PC-9 (cell line): Measurements from ENCODE around the gene AQR. TPM values are rescaled to one million over a fixed set of nuclear protein-coding genes. Genes with fewer than 3 reads are reported as not detected.

ENCODE experiments used
- BruUV-seq: library from RNA; stranded (reverse); fragments of 400-500 nt; replicated peaks from 2 replicates; lab custom pipeline; 2021; lab: Mats Ljungman, UMichigan
- CTCF ChIA-PET: fragments of 300-600 bp; sonication (Branson Sonifier 250); formaldehyde crosslinking; loops from one replicate; lab custom pipeline; 2022; ENCODE audit warnings: antibody characterized with exemption; lab: Charles Lee
- POLR2A ChIA-PET: fragments of 300-600 bp; sonication (Branson Sonifier 250); formaldehyde crosslinking; loops from one replicate; lab custom pipeline; 2022; ENCODE audit warnings: antibody characterized with exemption; ENCODE audit not compliant: unreplicated experiment; lab: Charles Lee
- DNase-seq, 2 experiments: peaks; one replicate each; pipeline versions ENCODE4 v3.0.0 to v3.0.0-alpha.2; 2015 to 2022; ENCODE audit warnings: mixed read lengths in 1 of 2
- H2AFZ ChIP-seq: fragments of 200-600 bp; sonication (generic); 2 replicates; pipeline ENCODE4 v1.8.1; 2017; ENCODE audit warnings: antibody characterized with exemption
- H3F3A ChIP-seq: fragments of 200-600 bp; sonication (generic); 2 replicates; pipeline ENCODE4 v1.8.1; 2017; ENCODE audit warnings: antibody characterized with exemption, mild to moderate bottlenecking, low read depth; ENCODE audit not compliant: insufficient read depth
- H3K27ac ChIP-seq: fragments of 200-600 bp; sonication (generic); 2 replicates; pipeline ENCODE4 v1.6.1; 2016; ENCODE audit warnings: mixed run types
- H3K27me3 ChIP-seq: fragments of 200-600 bp; sonication (generic); 2 replicates; pipeline ENCODE4 v1.6.1; 2016; ENCODE audit warnings: low read depth, mixed run types; ENCODE audit not compliant: insufficient read depth
- H3K36me3 ChIP-seq: fragments of 200-600 bp; sonication (generic); 2 replicates; pipeline ENCODE4 v1.6.1; 2016; ENCODE audit warnings: low read depth, mixed run types
- H3K4me1 ChIP-seq: fragments of 200-600 bp; sonication (generic); replicated peaks from 2 replicates; pipeline ENCODE4 v1.6.1; 2016; ENCODE audit warnings: mixed run types; ENCODE audit not compliant: insufficient read depth
- H3K4me2 ChIP-seq: fragments of 200-600 bp; sonication (generic); 2 replicates; pipeline ENCODE4 v1.6.1; 2017; ENCODE audit warnings: mixed run types
- H3K4me3 ChIP-seq: fragments of 200-600 bp; sonication (generic); 2 replicates; pipeline ENCODE4 v1.6.1; 2016; ENCODE audit warnings: mixed run types
- H3K79me2 ChIP-seq: fragments of 200-600 bp; sonication (generic); 2 replicates; pipeline ENCODE4 v1.6.1; 2017; ENCODE audit warnings: low read depth, mixed run types
- H3K9me2 ChIP-seq: fragments of 200-600 bp; sonication (generic); 2 replicates; pipeline ENCODE4 v1.8.1; 2017; ENCODE audit warnings: mild to moderate bottlenecking; ENCODE audit not compliant: insufficient read depth
- H3K9me3 ChIP-seq: fragments of 200-600 bp; sonication (generic); 2 replicates; pipeline ENCODE4 v1.8.1; 2016; ENCODE audit warnings: low read depth; ENCODE audit not compliant: insufficient read depth
- H4K20me1 ChIP-seq: fragments of 200-600 bp; sonication (generic); 2 replicates; pipeline ENCODE4 v1.8.1; 2017; ENCODE audit not compliant: insufficient read depth
- EZH2 ChIP-seq: fragments of 200-600 bp; sonication (generic); IDR thresholded peaks from 2 replicates; pipeline ENCODE4 v1.8.0; 2017; ENCODE audit warnings: antibody characterized with exemption, low read depth
- intact Hi-C: fragments of 100-400 bp; cut with micrococcal nuclease; formaldehyde crosslinking; loops from one replicate; pipeline ENCODE4 v1.10.0; 2022; ENCODE audit not compliant: unreplicated experiment
- total RNA-seq: library from RNA; stranded (reverse); gene quantifications from 2 replicates; pipeline ENCODE4 v1.2.3, GENCODE V29; 2021
- TF ChIP-seq, protein P1 (sequence below): fragments of 200-600 bp; sonication (generic); conservative IDR thresholded peaks from 2 replicates; pipeline ENCODE4 v1.6.1; 2017; ENCODE audit warnings: mixed run types, antibody characterized with exemption, mild to moderate bottlenecking, moderate library complexity

Gene AQR
- total RNA-seq, 1 experiment from 2014 or later: 33.6 TPM

DNA sequence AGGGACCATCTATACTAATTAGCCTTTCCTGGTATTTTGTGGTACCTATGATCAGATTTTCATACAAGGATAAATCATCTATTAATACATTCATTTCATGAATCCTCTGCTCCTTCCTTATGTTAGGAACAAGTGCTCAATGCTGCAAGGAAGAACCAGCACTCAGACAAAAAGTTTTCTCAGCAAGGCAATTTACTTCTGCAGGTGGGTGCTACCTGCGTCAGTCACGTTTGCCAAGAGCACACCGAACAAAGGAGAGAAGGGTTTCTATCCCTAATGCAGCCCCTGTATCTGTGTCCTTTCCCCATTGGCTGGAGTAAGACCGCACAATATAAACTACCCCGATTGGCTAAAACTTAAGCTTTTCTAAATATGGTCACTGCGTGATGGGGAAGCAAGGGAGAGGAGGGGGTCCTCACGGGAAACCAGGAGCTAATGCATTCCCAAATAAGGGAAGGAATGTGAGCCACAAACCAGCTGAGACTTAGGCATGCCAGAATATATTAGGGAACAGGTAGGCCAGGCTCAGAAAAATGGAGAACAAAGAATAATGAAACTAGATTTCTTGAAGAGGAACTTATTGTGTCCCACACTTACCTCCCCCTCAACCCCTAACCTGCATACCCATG, 76.5 kb downstream of the AQR start:
- H3K79me2 ChIP-seq: no peaks in the 10 kb centered on the region
- ChIA-PET CTCF (interaction anchor here (0.6 kb wide), 1 partner anchor 9 kb away, joined by 3 read pairs; no protein-coding TSS in a partner anchor), POLR2A (no interaction called here)
- BruUV-seq: no TSS peak
- H3K27ac ChIP-seq: no peak overlapping the region
- H3K9me2 ChIP-seq: no peaks in the 10 kb centered on the region
- intact Hi-C loops: no loop called here
- no peak for TF ChIP-seq EZH2
- TF ChIP-seq, protein P1, sequence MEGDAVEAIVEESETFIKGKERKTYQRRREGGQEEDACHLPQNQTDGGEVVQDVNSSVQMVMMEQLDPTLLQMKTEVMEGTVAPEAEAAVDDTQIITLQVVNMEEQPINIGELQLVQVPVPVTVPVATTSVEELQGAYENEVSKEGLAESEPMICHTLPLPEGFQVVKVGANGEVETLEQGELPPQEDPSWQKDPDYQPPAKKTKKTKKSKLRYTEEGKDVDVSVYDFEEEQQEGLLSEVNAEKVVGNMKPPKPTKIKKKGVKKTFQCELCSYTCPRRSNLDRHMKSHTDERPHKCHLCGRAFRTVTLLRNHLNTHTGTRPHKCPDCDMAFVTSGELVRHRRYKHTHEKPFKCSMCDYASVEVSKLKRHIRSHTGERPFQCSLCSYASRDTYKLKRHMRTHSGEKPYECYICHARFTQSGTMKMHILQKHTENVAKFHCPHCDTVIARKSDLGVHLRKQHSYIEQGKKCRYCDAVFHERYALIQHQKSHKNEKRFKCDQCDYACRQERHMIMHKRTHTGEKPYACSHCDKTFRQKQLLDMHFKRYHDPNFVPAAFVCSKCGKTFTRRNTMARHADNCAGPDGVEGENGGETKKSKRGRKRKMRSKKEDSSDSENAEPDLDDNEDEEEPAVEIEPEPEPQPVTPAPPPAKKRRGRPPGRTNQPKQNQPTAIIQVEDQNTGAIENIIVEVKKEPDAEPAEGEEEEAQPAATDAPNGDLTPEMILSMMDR: no peak
- no peaks in the 10 kb centered on the region for H4K20me1 ChIP-seq
- H3K27me3 ChIP-seq: no peaks in the 10 kb centered on the region
- H3K4me1 ChIP-seq: no peaks in the 10 kb centered on the region
- no peak overlapping the region for H3K4me2 ChIP-seq
- H3K36me3 ChIP-seq: peaks cover 23% of the 10 kb centered on the region
- H3K9me3 ChIP-seq: peaks cover 10% of the 10 kb centered on the region; the same call in 1 of the 2 replicates
- H3K4me3 ChIP-seq: no peak overlapping the region
- H2AFZ ChIP-seq: no peak overlapping the region
- no peaks in the 10 kb centered on the region for H3F3A ChIP-seq
- DNase-seq: no peak

DNA sequence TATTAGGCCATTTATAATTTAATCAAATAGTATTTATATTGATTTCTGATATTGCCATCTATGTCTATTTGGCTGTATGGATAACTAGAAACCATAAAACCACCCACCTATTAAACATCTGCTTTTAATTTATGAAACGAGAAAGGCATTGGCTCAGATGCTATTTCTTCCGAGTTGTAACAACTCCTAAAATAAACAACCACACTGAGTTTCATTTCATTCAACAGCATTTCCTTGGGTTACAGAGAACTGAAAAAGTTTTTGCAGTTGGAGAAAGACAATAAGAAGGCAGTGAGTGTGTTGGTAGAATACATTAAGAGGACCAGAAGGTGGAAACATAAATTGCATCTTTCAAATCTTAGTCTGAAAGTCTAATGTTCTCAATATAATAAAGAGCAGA, 79.1 kb downstream of the AQR start:
- ChIA-PET POLR2A (no interaction called here), CTCF (no interaction called here)
- Histone ChIP-seq H3K27ac (no peak overlapping the region), H3F3A (no peaks in the 10 kb centered on the region), H3K79me2 (no peaks in the 10 kb centered on the region), H3K4me2 (no peak overlapping the region), H4K20me1 (no peaks in the 10 kb centered on the region), H3K4me1 (no peaks in the 10 kb centered on the region), H3K36me3 (peaks cover 23% of the 10 kb centered on the region), H3K4me3 (no peak overlapping the region), H3K27me3 (no peaks in the 10 kb centered on the region), H3K9me2 (no peaks in the 10 kb centered on the region), H3K9me3 (peaks cover 10% of the 10 kb centered on the region; the same call in 1 of the 2 replicates), H2AFZ (no peak overlapping the region)
- intact Hi-C loops: no loop called here
- no peak for DNase-seq
- no TSS peak for BruUV-seq
- TF ChIP-seq, protein P1: no peak
- TF ChIP-seq EZH2: no peak

DNA sequence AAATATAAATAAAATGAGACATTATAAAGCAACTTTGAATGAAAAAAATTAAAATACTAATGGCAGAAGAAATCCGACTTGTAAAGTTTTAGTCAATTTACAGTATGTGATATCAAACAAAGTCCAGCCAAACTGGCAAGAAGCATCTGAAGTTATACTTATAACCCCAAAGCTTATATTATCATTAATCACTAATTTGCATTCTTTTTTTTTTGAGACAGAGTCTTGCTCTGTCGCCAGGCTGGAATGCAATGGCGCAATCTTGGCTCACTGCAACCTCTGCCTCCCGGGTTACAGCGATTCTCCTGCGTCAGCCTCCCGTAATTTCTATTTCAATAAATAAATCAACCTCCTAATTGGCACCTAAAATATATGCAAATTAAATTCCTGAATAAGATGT, 80.1 kb downstream of the AQR start:
- POLR2A ChIA-PET: no interaction called here
- CTCF ChIA-PET: no interaction called here
- no TSS peak for BruUV-seq
- Histone ChIP-seq H3K9me3 (peaks cover 10% of the 10 kb centered on the region; the same call in 1 of the 2 replicates), H3K9me2 (no peaks in the 10 kb centered on the region), H3K79me2 (no peaks in the 10 kb centered on the region), H3K4me1 (no peaks in the 10 kb centered on the region), H2AFZ (no peak overlapping the region), H3K4me3 (no peak overlapping the region), H3K4me2 (no peak overlapping the region), H3K27me3 (no peaks in the 10 kb centered on the region), H3K36me3 (peaks cover 24% of the 10 kb centered on the region), H3K27ac (no peak overlapping the region), H4K20me1 (no peaks in the 10 kb centered on the region), H3F3A (no peaks in the 10 kb centered on the region)
- no peak for DNase-seq
- TF ChIP-seq, protein P1: no peak
- TF ChIP-seq EZH2: no peak
- intact Hi-C loops: loop anchor here (10.0 kb wide), 1 partner anchor 45 kb away; no protein-coding TSS in a partner anchor
